RWPE2 (cell line): Measurements from ENCODE around the gene MRPL48.
"Not testable (repeated sequence)": the region's sequence is repeated elsewhere in the genome, so short reads cannot be mapped to it uniquely, and the experiment has no call there.

Experiments
- ATAC-seq: fragments of 200-7000 bp; cut with Tn5 transposase; 3 replicates; pipeline ENCODE4 v1.9.1; 2021; ENCODE audit warnings: low read depth
- DNase-seq: peaks from one replicate; pipeline ENCODE4 v3.0.0-alpha.2; 2020; ENCODE audit warnings: low spot score
- H3K27ac ChIP-seq: fragments of 450-650 bp; 2 replicates; pipeline ENCODE4 v1.5.1; 2017; ENCODE audit warnings: mild to moderate bottlenecking; ENCODE audit not compliant: poor library complexity, severe bottlenecking
- H3K27me3 ChIP-seq: fragments of 250-450 bp; sonication (Bioruptor Pico); 2 replicates; pipeline ENCODE4 v1.5.1; 2021; ENCODE audit warnings: mild to moderate bottlenecking, moderate library complexity; ENCODE audit not compliant: insufficient read depth, poor library complexity, severe bottlenecking
- H3K36me3 ChIP-seq: fragments of 250-450 bp; sonication (Bioruptor Pico); 2 replicates; pipeline ENCODE4 v1.5.1; 2020; ENCODE audit warnings: low read depth, mild to moderate bottlenecking, moderate library complexity
- H3K4me1 ChIP-seq: fragments of 250-450 bp; sonication (Bioruptor Pico); 2 replicates; pipeline ENCODE4 v1.5.1; 2021; ENCODE audit warnings: mild to moderate bottlenecking, moderate library complexity; ENCODE audit not compliant: insufficient read depth, poor library complexity, severe bottlenecking
- H3K4me3 ChIP-seq: fragments of 250-450 bp; sonication (Bioruptor Pico); 2 replicates; pipeline ENCODE4 v1.5.1; 2021; ENCODE audit warnings: mild to moderate bottlenecking, moderate library complexity; ENCODE audit not compliant: severe bottlenecking
- H3K9me3 ChIP-seq: fragments of 250-450 bp; sonication (Bioruptor Pico); 2 replicates; pipeline ENCODE4 v1.5.1; 2021; ENCODE audit warnings: mild to moderate bottlenecking, moderate library complexity; ENCODE audit not compliant: severe bottlenecking
- TF ChIP-seq, protein P1 (sequence below): fragments of 450-650 bp; IDR thresholded peaks from one replicate; pipeline ENCODE4 v1.5.1; 2017; ENCODE audit warnings: mild to moderate bottlenecking, moderate library complexity; ENCODE audit not compliant: poor library complexity, severe bottlenecking

Gene MRPL48

DNA sequence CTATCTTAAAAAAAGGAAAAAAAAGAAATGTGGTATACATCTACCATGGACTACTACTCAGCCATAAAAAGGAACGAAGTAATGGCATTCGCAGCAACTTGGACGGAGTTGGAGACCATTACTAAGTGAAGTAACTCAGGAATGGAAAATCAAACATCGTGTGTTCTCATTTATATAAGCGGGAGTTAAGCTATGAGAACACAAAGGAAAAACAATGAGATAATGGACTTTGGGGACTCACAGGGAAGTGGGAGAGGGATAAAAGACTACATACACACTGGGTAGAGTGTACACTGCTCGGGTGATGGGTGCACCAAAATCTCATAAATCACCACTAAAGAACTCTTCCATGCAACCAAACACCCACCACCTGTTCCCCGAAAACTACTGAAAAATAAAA is 38.6 kb upstream of the MRPL48 start:
- Histone ChIP-seq H3K27me3 (no peaks in the 10 kb centered on the region), H3K4me1 (no peaks in the 10 kb centered on the region), H3K9me3 (no peaks in the 10 kb centered on the region), H3K27ac (no peak overlapping the region), H3K36me3 (peaks cover 9% of the 10 kb centered on the region; the same call in 1 of the 2 replicates), H3K4me3 (no peak overlapping the region)
- ATAC-seq (no peak), DNase-seq (no peak)
- TF ChIP-seq, protein P1, sequence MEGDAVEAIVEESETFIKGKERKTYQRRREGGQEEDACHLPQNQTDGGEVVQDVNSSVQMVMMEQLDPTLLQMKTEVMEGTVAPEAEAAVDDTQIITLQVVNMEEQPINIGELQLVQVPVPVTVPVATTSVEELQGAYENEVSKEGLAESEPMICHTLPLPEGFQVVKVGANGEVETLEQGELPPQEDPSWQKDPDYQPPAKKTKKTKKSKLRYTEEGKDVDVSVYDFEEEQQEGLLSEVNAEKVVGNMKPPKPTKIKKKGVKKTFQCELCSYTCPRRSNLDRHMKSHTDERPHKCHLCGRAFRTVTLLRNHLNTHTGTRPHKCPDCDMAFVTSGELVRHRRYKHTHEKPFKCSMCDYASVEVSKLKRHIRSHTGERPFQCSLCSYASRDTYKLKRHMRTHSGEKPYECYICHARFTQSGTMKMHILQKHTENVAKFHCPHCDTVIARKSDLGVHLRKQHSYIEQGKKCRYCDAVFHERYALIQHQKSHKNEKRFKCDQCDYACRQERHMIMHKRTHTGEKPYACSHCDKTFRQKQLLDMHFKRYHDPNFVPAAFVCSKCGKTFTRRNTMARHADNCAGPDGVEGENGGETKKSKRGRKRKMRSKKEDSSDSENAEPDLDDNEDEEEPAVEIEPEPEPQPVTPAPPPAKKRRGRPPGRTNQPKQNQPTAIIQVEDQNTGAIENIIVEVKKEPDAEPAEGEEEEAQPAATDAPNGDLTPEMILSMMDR = no peak

DNA sequence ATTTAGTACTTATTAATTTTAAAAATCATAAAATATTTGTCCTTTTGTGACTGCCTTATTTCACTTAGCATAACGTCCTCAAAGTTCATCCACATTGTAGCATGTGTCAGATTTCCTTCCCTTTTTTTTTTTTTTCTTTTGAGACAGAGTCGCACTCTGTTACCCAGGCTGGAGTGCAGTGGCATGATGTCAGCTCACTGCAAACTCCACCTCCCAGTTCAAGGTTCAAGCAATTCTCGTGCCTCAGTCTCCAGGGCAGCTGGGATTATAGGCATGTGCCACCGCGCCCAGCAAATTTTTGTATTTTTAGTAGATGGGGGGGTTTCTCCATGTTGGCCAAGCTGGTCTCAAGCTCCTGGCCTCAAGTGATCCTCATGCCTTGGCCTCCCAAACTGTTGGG is 37.4 kb upstream of the MRPL48 start:
- TF ChIP-seq, protein P1 = no peak
- no peaks in the 10 kb centered on the region for H3K9me3 ChIP-seq
- H3K27ac ChIP-seq = no peak overlapping the region
- H3K27me3 ChIP-seq = no peaks in the 10 kb centered on the region
- H3K4me1 ChIP-seq = no peaks in the 10 kb centered on the region
- H3K4me3 ChIP-seq = no peak overlapping the region
- H3K36me3 ChIP-seq = peaks cover 9% of the 10 kb centered on the region; the same call in 1 of the 2 replicates
- DNase-seq = no peak
- no peak for ATAC-seq

DNA sequence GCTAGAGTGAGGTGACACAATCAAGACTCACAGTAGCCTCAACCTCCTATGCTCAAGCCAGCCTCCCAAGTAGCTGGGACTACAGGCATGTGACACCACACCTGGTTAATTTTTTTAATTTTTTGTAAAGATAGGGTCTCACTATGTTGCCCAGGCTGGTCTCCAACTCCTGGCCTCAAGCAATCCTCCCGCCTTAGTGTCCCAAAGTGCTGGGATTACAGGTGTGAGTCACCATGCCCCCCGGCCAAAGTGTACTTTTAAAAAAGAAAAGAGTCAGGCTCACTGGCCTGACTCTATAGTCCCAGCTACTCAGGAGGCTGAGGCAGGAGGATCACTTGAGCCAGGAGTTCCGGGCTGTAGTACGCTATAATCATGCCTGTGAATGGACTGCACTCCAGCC is 36.8 kb upstream of the MRPL48 start:
- H3K9me3 ChIP-seq, H3K27ac ChIP-seq, H3K27me3 ChIP-seq, ATAC-seq, H3K4me1 ChIP-seq, H3K4me3 ChIP-seq, H3K36me3 ChIP-seq, DNase-seq: not testable (repeated sequence)

DNA sequence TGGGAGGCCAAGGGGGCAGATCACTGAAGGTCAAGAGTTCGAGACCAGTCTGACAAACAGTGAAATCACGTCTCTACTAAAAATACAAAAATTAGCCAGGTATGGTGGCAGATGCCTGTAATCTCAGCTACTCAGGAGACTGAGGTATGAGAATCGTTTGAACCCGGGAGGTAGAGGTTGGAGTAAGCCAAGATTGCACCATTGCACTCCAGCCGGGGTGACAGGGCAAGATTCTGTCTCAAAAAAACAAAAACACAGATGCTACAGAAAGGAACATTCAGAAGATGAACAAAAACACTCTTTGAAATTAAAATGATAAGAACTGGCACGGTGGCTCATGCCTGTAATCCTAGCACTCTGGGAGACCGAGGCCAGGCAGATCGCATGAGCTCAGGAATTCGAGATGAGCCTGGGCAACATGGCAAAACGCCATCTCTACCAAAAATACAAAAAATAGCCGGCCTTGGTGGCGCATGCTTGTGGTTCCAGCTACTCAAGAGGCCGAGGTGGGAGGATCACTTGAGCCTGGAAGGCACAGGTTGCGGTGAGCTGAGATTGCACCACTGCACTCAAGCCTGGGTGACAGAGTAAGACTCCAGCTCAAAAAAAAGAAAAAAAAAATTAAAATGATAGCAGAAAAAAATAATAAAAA is 35.3 kb upstream of the MRPL48 start:
- DNase-seq (no peak), ATAC-seq (no peak)
- TF ChIP-seq, protein P1 = no peak
- Histone ChIP-seq H3K4me3 (no peak overlapping the region), H3K4me1 (peaks cover 2% of the 10 kb centered on the region), H3K27ac (no peak overlapping the region), H3K27me3 (no peaks in the 10 kb centered on the region), H3K9me3 (no peaks in the 10 kb centered on the region), H3K36me3 (peaks cover 9% of the 10 kb centered on the region; the same call in 1 of the 2 replicates)

DNA sequence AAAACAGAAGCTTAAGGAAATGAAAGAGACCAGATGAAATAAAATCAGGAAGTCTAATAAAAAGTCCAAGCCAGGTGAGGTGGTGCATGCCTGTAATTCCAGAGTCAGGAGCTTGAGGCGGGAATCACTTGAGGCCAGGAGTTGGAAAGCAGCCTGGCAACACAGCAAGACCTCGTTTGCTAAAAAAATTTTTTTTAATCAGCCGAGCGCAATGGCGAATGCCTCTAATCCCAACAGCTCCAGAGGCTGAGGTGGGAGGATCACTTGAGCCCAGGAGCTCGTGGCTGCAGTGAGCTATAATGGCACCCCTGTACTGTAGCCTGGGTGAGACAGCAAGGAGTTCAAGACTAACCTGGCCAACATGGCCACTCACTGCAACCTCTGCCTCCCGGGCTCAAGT is 34.8 kb upstream of the MRPL48 start:
- H3K27me3 ChIP-seq = no peaks in the 10 kb centered on the region
- H3K4me1 ChIP-seq = peaks cover 8% of the 10 kb centered on the region
- H3K36me3 ChIP-seq = peaks cover 8% of the 10 kb centered on the region; the same call in 1 of the 2 replicates
- TF ChIP-seq, protein P1 = no peak
- ATAC-seq (no peak), DNase-seq (no peak)
- no peak overlapping the region for H3K27ac ChIP-seq
- H3K9me3 ChIP-seq = no peaks in the 10 kb centered on the region
- no peak overlapping the region for H3K4me3 ChIP-seq
